ENCODE data around the gene KNOP1.

KNOP1 gene

GRCh38 chr16:19709381-19710136 is 8.5 kb downstream of the KNOP1 start:
- no peak for ATAC-seq
- no peak for TF ChIP-seq BACH2 (CRISPR knock-in tag; IDR thresholded peaks at IDR 0.05; ENCODE audit: borderline replicate concordance)

- ATAC-seq: no peak; the same call in 2 of the 3 replicates
- TF ChIP-seq TOX (CRISPR knock-in tag; IDR thresholded peaks at IDR 0.05; ENCODE audit: borderline replicate concordance) (no peak), ZNF565 (CRISPR knock-in tag; conservative IDR thresholded peaks at IDR 0.05; ENCODE audit: low read depth) (no peak), ARNTL (CRISPR knock-in tag; IDR thresholded peaks at IDR 0.05; ENCODE audit: borderline replicate concordance, low read depth) (no peak), OSR1 (CRISPR knock-in tag; IDR thresholded peaks at IDR 0.05) (no peak), ZFP30 (CRISPR knock-in tag; IDR thresholded peaks at IDR 0.05) (no peak), PPARA (CRISPR knock-in tag; IDR thresholded peaks at IDR 0.05; ENCODE audit: borderline replicate concordance) (no peak), CREB5 (CRISPR knock-in tag; IDR thresholded peaks at IDR 0.05; ENCODE audit: low read depth) (no peak), ZNF70 (CRISPR knock-in tag; IDR thresholded peaks at IDR 0.05) (no peak)
Observed at GRCh38 chr16:19708296-19709205, 9.5 kb downstream of the KNOP1 start.

GRCh38 chr16:19707569-19708295 is 10.3 kb downstream of the KNOP1 start:
- no peak for ATAC-seq
- TF ChIP-seq TCF4 (CRISPR knock-in tag; IDR thresholded peaks at IDR 0.05; ENCODE audit: borderline replicate concordance) (no peak), ZNF565 (CRISPR knock-in tag; conservative IDR thresholded peaks at IDR 0.05; ENCODE audit: low read depth) (no peak)

- ATAC-seq: no peak
Observed at GRCh38 chr16:19706846-19707245, 11.2 kb downstream of the KNOP1 start.

More at GRCh38 chr16:19706846-19707245, 11.2 kb downstream of the KNOP1 start:
- TF ChIP-seq ZC3H10 (CRISPR knock-in tag; IDR thresholded peaks at IDR 0.05): no peak
- no peak for TF ChIP-seq RARB (CRISPR knock-in tag; IDR thresholded peaks at IDR 0.05)
- no peak for TF ChIP-seq ESRRG (CRISPR knock-in tag; IDR thresholded peaks at IDR 0.05)
- no peak for TF ChIP-seq ZNF8 (CRISPR knock-in tag; IDR thresholded peaks at IDR 0.05)
- no peak for TF ChIP-seq CSDC2 (CRISPR knock-in tag; IDR thresholded peaks at IDR 0.05)
- no peak for TF ChIP-seq OSR1 (CRISPR knock-in tag; IDR thresholded peaks at IDR 0.05)
- TF ChIP-seq SNAI2 (CRISPR knock-in tag; IDR thresholded peaks at IDR 0.05): no peak
- TF ChIP-seq POU6F1 (CRISPR knock-in tag; IDR thresholded peaks at IDR 0.05; ENCODE audit: borderline replicate concordance, low read depth): no peak
- no peak for TF ChIP-seq GLIS3 (CRISPR knock-in tag; IDR thresholded peaks at IDR 0.05)
- no peak for TF ChIP-seq ZFP30 (CRISPR knock-in tag; IDR thresholded peaks at IDR 0.05)
- no peak for TF ChIP-seq TCF4 (CRISPR knock-in tag; IDR thresholded peaks at IDR 0.05; ENCODE audit: borderline replicate concordance)
- no peak for TF ChIP-seq ZFP3 (CRISPR knock-in tag; IDR thresholded peaks at IDR 0.05)
- TF ChIP-seq PATZ1 (CRISPR knock-in tag; IDR thresholded peaks at IDR 0.05; ENCODE audit: borderline replicate concordance): no peak
- no peak for TF ChIP-seq CREB5 (CRISPR knock-in tag; IDR thresholded peaks at IDR 0.05; ENCODE audit: low read depth)
- TF ChIP-seq TOX (CRISPR knock-in tag; IDR thresholded peaks at IDR 0.05; ENCODE audit: borderline replicate concordance): no peak
- no peak for TF ChIP-seq PPARA (CRISPR knock-in tag; IDR thresholded peaks at IDR 0.05; ENCODE audit: borderline replicate concordance)
- TF ChIP-seq ARNTL (CRISPR knock-in tag; IDR thresholded peaks at IDR 0.05; ENCODE audit: borderline replicate concordance, low read depth): no peak
- TF ChIP-seq ZNF565 (CRISPR knock-in tag; conservative IDR thresholded peaks at IDR 0.05; ENCODE audit: low read depth): no peak

Measured in SK-N-SH treated with all-trans-retinoic acid at 6 μM for 48 hours (cell line).